ENCODE results near the gene NRXN3.

GRCh38 chr14:79373451-79373850 lies 1203.3 kb downstream of the NRXN3 start:
- TF ChIP-seq CTCF (IDR thresholded peaks at IDR 0.05 in 4 of 5, conservative IDR thresholded peaks at IDR 0.05 in 1 of 5) (no peak), POLR2A (IDR thresholded peaks at IDR 0.05) (no peak)
